ENCODE measurements around the gene ZNF609. TPM values are rescaled to one million over a fixed set of nuclear protein-coding genes. Genes with fewer than 3 reads are reported as not detected.

ZNF609 gene
- total and polyA plus RNA-seq, 2 of the 13 experiments (the other 11 are each of a cell fraction or from before 2014, with no cell fraction given), result 8.9 to 9.9 TPM

- no peak for ATAC-seq
- no peak overlapping the region for H3K4me2 ChIP-seq (ENCODE audit: low read depth, low read length)
- 100% methylated on average over 3 of the region's 4 CpGs for WGBS (ENCODE audit: low lambda C conversion rate)
- FAIRE-seq, result no peak
- ChIA-PET CTCF (ENCODE audit: low intra/inter-chr PET ratio, low total read pairs) (interaction anchor here (1.2 to 2.4 kb wide), 3 partner anchors 38 to 46 kb away, joined by 3 to 56 read pairs (median 4); no protein-coding TSS in a partner anchor), POLR2A (no interaction called here)
- H3K4me3 ChIP-seq (replicated peaks in 1 of 3; ENCODE audit: insufficient read depth in 1 of 3, low read depth in 2 of 3, low read length in 3 of 3), result no peak overlapping the region
- H4K20me1 ChIP-seq (ENCODE audit: insufficient read depth, low read length), result no peaks in the 10 kb centered on the region
- no peak overlapping the region for H3K9ac ChIP-seq (ENCODE audit: insufficient read depth, low read depth, low read length)
- H3K27me3 ChIP-seq (ENCODE audit: control insufficient read depth in 1 of 2, insufficient read depth in 2 of 2, low read length in 2 of 2), result no peaks in the 10 kb centered on the region
- no peak overlapping the region for H2AFZ ChIP-seq (ENCODE audit: low read length)
- H3K4me1 ChIP-seq (ENCODE audit: insufficient read depth, low read length), result no peaks in the 10 kb centered on the region
- H3K9me3 ChIP-seq (ENCODE audit: low read length), result no peaks in the 10 kb centered on the region
- no peak for DNase-seq (ENCODE audit: low spot score)
- BruUV-seq (replicated peaks), result no TSS peak
- no peaks in the 10 kb centered on the region for H3K79me2 ChIP-seq (ENCODE audit: insufficient read depth, low read length)
- H3K36me3 ChIP-seq (replicated peaks in 1 of 2; ENCODE audit: control insufficient read depth in 1 of 2, insufficient read depth in 2 of 2, low read length in 2 of 2), result peaks cover 14 to 80% of the 10 kb centered on the region in 2 experiments
- H3K27ac ChIP-seq (ENCODE audit: extremely low read length, insufficient read depth, low read length), result no peak overlapping the region
- intact Hi-C loops (cut with micrococcal nuclease; ENCODE audit: unreplicated experiment) (loop anchor here (5.0 kb wide), 1 partner anchor 127 kb away; no protein-coding TSS in a partner anchor), in situ Hi-C loops (cut with HindIII; ENCODE audit: extremely low pct_ligation_motif_present, low pct_unique_long_range_greater_than_20kb) (loop anchor here (5.0 to 25.0 kb wide), 2 partner anchors 42 to 473 kb away; no protein-coding TSS in a partner anchor)
- no peak for TF ChIP-seq NKX3-1 (CRISPR knock-in tag; IDR thresholded peaks at IDR 0.05)
- no peak for TF ChIP-seq KDM5A (IDR thresholded peaks at IDR 0.05; ENCODE audit: borderline replicate concordance, low read length)
- no peak for TF ChIP-seq ZSCAN31 (CRISPR knock-in tag; IDR thresholded peaks at IDR 0.05; ENCODE audit: low read depth)
- no peak for TF ChIP-seq RBAK (CRISPR knock-in tag; IDR thresholded peaks at IDR 0.05)
- TF ChIP-seq MBD4 (IDR thresholded peaks at IDR 0.05; ENCODE audit: borderline replicate concordance, low read length), result no peak
- no peak for TF ChIP-seq MIXL1 (CRISPR knock-in tag; IDR thresholded peaks at IDR 0.05)
- TF ChIP-seq POLR2AphosphoS2 (IDR thresholded peaks at IDR 0.05; ENCODE audit: low read depth, low read length), result no peak
- TF ChIP-seq, protein P1, sequence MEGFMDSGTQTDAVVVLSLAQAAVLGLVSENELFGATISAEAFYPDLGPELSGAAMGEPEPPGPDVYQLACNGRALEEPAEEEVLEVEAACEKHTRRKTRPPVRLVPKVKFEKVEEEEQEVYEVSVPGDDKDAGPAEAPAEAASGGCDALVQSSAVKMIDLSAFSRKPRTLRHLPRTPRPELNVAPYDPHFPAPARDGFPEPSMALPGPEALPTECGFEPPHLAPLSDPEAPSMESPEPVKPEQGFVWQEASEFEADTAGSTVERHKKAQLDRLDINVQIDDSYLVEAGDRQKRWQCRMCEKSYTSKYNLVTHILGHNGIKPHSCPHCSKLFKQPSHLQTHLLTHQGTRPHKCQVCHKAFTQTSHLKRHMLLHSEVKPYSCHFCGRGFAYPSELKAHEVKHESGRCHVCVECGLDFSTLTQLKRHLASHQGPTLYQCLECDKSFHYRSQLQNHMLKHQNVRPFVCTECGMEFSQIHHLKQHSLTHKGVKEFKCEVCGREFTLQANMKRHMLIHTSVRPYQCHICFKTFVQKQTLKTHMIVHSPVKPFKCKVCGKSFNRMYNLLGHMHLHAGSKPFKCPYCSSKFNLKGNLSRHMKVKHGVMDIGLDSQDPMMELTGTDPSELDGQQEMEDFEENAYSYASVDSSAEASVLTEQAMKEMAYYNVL (CRISPR knock-in tag; IDR thresholded peaks at IDR 0.05; ENCODE audit: borderline replicate concordance), result no peak
- TF ChIP-seq ETV5 (CRISPR knock-in tag; IDR thresholded peaks at IDR 0.05; ENCODE audit: borderline replicate concordance), result no peak
- no peak for TF ChIP-seq ZNF691 (CRISPR knock-in tag; IDR thresholded peaks at IDR 0.05; ENCODE audit: borderline replicate concordance, low read depth)
- no peak for TF ChIP-seq IKZF4 (CRISPR knock-in tag; IDR thresholded peaks at IDR 0.05; ENCODE audit: borderline replicate concordance, low read depth, not compliant biosample characterization)
- TF ChIP-seq, protein P2, sequence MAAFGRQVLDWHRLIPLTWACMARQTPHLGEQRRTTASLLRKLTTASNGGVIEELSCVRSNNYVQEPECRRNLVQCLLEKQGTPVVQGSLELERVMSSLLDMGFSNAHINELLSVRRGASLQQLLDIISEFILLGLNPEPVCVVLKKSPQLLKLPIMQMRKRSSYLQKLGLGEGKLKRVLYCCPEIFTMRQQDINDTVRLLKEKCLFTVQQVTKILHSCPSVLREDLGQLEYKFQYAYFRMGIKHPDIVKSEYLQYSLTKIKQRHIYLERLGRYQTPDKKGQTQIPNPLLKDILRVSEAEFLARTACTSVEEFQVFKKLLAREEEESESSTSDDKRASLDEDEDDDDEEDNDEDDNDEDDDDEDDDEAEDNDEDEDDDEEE (CRISPR knock-in tag; IDR thresholded peaks at IDR 0.05), result no peak
- no peak for TF ChIP-seq MIER2 (CRISPR knock-in tag; IDR thresholded peaks at IDR 0.05)
These were observed 225.0 kb downstream of the ZNF609 start for GRCh38 chr15:64685230-64685888.
